Astrocyte of the hippocampus (primary cell): ENCODE measurements around the gene EXOC4.
"Not testable (repeated sequence)": the region's sequence is repeated elsewhere in the genome, so short reads cannot be mapped to it uniquely, and the experiment has no call there.

ENCODE experiments used
- DNase-seq: peaks from one replicate; pipeline ENCODE4 v3.0.0; 2011; ENCODE audit warnings: low read depth, low spot score

Gene EXOC4

DNA sequence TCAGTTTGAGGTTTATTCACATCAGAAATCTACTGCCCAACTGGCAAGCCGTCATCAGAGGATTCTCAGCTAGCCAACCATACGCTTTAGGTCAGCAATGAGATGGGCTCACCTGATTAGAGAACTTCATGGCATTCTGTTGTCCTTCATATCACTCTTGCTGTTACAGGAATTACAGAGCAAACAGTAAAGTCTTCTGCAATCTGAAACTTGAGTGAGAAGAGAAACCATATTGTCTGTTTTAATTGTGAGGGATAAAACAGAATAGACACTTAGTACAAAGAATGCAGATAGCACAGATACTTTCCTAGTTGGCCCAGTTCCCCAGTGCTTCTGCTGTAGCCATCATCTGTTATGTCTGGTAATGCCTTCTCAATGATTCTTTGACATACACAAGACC is 366.6 kb downstream of the EXOC4 start:
- no peak for DNase-seq

DNA sequence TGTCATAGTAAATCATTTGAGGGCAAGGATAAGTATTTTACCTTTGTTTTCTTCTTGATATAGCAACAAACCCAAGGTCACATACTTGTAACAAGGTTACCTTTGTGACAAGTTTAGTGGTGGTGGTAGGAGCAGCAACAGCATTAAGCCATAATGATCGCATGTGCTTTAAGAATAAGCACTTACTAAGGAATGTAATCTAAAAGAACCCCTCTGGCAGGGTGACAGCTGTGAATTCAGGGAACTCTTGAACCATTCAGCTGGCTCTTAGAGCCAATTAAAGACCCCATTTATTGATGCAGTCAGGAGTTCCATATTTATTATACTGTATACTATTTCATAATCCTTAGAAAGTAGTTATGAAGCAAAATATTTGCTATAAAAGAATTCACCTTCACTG is 370.8 kb downstream of the EXOC4 start:
- no peak for DNase-seq

DNA sequence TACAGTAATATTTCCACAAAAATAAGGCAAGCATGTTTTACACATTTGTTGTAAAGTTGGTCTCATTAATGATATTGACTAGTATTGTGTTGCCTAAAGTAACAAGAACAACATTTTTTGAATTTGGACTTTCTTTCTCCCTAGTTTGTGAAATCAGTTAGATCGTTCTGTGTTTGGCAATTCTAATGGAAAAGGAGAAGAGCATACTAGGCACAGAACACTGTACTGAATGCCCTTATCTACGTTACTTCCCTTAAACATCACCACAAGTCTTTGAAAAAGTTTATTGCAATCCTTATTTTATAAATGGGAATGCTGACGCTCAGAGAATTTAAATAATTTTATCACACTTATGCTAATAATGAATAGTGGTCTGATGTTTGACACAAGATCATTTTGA is 372.2 kb downstream of the EXOC4 start:
- DNase-seq, result no peak

DNA sequence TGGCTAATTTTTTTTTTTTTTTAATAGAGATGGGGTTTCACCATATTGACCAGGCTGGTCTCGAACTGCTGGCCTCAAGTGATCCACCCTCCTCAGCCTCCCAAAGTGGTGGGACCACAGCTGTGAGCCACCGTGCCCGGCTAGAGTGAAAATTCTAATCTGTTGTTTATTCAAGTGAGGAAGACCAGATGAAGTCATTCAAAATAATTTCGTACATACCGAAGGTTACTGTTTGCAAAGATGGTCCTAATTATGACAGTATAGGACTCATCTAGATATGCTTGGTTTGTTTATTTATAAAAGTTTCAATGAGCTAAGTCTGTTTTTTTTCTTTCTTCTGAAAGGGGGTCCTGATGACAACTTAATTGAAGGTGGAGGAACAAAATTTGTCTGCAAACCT is 376.8 kb downstream of the EXOC4 start:
- no peak for DNase-seq

DNA sequence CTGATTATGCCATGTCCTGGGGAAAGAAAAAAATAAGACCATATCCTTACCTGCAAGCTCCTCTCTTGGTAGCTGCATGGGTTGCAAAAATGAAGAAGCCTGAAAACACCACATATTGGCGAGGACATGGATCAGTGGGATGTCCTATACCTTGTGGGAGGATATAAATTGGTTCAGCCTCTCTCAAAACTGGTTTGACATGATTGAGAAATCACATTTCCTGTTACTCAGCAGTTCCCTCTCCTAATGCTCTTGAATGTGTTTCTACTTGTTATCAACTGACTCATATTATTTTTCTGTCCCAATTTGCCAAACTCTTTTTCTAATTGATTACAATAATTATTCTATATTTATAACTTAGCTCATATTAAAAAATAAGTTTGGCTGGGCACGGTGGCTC is 380.2 kb downstream of the EXOC4 start:
- no peak for DNase-seq

DNA sequence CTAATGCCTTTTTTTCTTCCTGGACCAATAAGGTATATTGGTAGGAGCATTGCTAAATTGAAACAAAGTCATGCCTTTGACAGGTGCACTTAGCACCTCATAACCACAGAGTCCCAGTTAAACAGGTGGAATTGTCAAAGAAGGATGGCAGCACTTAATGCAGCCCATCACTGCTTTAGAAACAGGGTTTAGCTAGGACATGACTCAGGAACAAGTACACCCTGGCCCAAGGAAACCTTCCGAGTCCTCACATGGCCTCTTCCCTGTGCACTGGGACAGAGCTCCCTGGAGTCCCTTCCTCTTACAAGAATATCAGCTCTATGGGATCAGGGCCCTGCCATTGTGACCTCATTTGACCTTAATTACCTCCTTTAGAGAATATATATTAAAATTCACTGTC is 382.7 kb downstream of the EXOC4 start:
- no peak for DNase-seq

DNA sequence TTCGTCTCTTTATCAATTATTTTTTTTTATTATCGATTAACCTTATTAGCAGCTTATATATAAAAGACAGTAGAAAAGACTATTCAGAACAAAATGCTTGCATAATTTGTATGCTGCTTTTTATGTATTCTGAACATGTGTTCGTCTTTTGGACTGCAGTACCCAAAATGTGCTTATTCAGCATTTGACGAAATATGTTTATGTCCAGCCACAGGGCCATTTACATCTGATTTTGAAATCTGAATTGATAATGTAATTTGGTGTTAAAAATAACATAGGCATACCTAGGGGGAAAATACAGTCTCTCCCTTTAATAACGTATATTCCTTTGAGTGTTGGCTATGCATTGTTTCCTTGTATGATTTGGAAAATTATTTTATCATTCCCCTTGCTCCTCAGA is 386.0 kb downstream of the EXOC4 start:
- DNase-seq, result no peak

DNA sequence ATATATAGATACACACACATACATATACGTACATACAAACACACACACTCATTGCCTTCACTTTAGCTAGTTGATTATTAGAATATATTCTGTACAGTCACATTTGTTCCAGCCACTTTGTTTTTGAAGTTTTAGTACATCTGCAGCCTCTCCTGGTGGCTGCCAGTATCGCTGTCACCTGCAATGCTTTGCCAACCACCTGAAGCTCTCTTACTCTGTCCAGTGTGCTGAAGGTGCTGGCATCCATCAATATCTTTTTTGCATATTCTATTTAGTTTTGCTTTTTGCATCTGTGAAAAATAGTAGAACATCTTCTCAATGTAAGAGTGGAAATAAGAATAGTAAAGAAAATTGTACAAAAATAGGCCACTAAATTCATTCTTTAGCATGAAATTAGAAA is 388.6 kb downstream of the EXOC4 start:
- DNase-seq, result no peak

DNA sequence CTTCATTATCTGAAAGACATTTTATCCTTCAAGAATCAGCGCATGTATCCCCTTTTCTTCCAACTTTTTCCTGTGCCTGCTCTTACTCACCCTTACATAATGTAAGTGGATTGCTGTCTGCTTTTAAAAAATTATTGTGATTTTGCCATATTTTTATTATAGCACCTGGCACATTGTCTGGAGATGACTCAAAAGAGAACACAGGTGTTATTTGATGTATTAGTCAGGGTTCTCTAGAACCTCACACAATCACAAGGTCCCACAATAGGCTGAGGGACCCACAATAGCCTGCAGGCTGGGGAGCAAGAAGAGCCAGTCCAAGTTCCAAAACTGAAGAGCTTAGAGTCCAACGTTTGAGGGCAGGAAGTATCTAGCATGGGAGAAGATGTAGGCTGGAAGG is 390.0 kb downstream of the EXOC4 start:
- no peak for DNase-seq

DNA sequence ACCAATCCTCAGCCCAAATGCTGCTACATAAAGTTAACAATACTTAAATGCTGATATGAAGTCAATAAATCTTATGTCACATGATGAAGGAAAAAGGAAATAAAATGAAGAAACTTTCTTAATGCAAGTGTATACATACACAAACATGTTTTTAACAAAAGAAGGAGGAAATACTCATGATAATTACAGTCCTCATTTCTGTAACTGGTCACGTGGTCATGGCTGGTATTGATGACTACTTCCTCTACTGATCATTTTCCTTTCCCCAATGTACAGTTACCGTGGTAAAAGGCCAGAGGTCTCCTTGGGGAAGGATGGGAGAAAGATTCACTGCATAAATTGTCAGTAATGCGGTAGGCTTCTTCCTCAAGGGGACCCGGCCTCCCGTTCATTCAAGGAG is 390.8 kb downstream of the EXOC4 start:
- not testable (repeated sequence) for DNase-seq

DNA sequence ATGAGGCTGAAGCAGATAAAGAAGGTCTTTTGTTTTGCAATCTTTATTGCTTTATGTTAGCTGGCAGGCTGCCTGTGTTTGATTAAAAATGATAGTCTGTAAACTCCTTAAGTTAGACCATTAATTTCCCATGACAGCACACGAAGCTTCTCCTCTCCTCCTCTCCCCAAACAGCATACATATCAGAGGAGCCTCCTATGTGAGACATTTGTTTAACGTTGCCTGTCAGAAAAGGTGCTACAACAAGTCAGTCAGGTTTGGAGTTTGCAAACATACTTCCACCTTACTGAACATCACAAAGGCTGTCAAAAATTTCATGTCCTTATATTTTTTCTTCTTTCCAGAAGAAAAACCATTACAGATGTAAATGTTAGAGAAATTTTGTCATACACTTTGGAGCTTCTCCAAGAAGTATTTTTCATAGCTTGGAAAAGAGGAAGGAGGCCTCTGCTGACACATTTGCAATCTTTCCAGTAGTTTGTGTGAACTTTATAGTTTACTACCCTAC is 393.1 kb downstream of the EXOC4 start:
- DNase-seq, result no peak

DNA sequence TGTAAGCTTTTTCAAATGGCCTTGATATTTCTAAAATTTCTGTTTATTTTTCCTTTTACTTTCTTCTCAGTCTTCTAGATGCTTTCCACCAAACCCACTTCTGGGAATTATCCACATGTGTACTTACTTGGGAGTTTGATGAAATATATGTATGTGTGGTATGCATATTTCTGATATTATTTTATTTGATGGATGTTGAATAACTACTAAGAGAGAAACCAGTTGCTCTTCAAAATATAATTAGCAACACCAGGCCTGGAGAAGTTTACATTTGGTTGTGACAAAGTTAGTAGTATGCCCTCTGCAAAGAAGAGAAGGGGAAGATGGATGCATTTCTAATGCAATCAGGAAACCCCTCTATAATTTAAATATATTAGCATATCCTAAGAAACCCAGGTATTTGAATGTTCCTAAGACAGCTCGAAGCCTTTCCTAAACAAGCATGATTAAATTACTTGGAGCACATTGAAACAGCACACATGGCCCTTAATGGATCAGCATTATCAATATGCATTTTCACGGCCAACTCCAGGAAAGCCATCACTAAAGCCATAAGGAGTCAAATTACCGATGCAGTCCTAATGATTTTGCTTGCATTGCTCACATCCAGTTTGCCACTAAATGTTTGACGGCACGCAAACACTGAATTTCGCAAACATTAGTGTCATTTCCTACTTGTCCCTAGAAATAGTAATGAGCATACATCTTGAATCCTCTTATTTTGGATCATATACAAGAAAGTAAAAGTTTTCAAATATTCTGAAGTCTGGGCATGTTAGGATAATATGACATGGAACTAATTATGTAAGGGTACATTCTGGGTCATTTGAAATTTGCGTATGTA is 393.8 kb downstream of the EXOC4 start:
- no peak for DNase-seq

DNA sequence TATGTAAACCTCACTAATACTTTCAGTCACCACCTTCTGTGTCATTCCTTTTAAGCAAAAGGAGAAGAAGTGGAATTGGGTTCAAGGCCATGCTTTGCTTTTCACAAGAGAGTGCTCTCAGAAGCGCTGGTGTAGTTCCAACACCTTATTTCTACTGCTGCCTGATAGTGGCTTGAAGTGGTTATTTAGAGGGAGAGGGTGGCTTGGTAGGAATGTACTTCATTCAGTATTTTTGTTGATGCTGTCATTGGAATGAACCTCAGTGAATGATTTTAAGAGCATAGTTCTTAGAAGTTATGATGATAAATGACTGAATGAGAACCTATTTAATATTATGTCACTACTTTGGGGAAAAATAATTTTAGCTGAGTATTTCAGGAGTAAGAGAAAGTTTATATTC is 396.7 kb downstream of the EXOC4 start:
- peak; percentile 71 for DNase-seq

DNA sequence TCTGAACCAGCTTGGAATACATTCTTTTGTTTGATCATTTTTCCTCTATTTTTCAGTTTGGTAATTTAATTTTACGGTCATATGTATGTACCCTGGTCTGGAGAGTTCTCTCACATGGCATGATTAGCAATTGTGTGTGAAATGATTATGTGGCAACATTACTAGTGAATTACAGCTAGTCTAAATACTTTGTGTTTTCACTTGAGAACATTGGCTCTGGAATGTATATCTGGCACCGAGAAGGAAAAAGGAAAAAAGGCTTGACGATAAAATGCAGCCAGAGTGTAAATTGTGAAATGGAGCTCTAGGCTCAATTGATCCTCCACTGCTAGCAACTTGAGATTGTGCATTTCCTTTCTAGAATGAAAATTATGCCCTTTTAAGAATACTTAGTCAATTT is 397.2 kb downstream of the EXOC4 start:
- DNase-seq, result peak; percentile 71

DNA sequence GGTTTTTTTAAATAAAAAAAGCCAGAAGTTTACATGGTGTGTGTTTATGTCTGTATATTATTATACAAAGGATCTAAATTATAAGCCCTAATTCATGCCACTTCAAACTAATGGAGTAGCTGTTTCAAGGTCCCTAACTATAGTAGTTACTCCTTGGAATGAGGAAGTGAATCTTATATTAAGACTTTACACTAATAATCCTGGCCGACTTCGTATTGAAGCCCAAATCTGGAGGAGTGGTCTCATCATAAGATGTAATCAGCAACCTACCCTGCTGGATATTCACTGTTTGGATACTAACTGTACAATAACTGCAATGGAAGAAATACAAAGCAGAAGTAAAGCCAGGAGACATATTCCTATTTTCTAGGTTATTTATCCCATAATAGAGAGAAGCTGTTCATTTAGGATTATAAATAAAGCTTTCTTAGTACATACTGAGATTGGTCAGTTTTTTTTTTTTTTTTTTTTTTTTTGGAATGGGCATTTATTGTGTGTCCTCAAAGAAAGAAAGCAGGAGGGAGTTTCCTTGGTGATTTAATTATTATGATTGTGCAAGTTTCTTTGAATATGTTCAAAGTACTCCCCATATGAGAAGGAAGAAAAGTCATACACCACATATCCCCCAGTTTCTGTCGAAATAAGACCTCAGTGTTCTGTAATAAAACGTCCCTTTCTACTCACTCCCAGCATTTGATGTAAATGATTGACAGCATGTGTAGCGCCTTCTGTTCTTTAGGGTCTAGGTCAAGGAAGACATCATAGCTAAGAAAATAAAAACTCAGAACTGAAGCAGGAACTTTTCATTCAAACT is 397.8 kb downstream of the EXOC4 start:
- no peak for DNase-seq

DNA sequence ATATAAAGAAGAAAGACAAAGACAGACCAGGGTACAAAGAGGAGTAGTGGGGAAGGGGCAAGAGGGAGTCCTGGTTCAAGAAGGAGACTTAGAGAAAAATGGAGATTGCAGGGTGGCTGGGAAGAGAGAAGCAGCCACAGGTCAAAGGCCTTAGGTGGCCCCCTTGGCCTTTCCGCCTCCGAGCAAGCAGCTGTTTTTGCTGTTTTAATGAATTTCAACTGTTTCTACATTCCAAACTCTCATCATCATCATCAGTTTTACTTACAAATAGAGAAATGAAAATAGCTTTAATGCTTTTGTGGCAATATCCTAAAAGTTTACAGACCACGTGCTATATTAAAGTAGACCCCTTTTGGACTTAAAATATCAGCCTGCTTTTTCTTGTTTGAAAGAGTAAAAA is 399.7 kb downstream of the EXOC4 start:
- DNase-seq, result no peak

DNA sequence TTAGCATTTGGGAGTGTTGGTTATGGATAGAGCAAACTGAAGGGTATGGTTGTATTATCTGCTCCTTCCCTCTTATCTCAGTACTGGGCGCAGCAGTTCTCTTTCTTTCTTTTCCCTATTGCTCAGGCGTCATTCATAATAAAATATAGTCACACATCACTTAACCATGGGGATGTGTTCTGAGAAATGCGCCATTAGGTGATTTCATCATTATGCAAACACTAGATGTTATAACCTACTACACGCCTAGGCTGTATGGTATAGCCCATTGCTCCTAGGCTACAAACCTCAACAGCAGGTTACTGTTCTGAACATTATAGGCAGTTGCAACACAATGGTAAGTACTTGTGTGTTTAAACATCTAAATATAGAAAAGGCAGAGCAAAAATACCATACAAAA is 401.7 kb downstream of the EXOC4 start:
- no peak for DNase-seq

DNA sequence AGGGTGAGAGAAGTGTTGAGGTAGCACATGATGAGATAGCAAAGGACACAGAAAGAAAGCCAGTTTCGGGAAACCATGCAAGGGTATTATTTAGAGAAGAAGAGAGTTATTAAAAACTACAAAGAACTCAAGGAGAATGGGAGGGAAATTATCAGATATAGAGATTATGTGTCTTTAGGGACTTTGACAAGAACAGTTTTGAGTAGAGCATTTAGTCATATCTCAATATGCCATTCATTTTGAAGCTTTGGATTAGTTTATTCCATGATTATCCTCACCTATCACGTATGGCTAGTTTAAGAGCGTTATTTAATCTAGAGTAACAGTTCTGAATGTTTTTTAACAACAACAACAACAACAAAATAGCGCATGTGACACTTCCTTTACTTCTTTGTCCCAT is 409.4 kb downstream of the EXOC4 start:
- no peak for DNase-seq

DNA sequence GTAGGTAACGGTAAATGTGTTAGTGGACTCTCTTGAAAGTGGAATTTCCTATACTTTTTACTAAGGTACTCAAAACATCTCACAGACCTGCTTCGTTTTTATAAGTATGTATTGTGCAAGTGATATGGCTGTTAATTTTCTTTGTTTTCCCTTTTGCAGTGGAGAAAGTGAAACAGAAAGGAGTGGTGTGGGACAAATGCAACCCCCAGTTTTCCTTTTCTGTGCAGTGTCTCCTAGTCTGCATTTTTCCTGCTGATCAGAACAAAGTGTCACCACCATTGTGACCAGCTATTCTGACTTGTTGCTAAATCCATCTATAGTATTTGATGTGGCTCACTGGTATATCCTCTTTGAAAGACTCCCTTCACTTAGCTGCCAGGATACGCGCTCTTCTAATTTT is 410.0 kb downstream of the EXOC4 start:
- no peak for DNase-seq

DNA sequence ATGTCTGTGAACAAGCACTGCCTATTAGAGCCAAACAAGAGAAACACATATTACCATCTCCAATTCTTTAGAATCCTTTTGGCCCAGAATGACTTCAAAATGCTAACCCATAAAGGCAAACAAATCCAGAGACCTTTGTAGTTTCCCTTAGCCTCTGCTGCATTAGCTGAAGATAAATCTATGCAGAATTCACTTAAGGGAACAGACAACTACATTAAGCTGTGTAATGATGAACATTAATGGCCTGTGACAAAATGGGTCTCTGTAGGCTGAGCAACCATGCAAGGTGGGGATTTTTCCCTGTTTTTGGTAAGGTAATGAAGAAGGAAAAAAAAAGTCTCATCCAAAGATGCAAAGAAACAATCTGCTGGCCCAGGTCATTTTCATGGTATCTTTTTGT is 411.6 kb downstream of the EXOC4 start:
- no peak for DNase-seq

DNA sequence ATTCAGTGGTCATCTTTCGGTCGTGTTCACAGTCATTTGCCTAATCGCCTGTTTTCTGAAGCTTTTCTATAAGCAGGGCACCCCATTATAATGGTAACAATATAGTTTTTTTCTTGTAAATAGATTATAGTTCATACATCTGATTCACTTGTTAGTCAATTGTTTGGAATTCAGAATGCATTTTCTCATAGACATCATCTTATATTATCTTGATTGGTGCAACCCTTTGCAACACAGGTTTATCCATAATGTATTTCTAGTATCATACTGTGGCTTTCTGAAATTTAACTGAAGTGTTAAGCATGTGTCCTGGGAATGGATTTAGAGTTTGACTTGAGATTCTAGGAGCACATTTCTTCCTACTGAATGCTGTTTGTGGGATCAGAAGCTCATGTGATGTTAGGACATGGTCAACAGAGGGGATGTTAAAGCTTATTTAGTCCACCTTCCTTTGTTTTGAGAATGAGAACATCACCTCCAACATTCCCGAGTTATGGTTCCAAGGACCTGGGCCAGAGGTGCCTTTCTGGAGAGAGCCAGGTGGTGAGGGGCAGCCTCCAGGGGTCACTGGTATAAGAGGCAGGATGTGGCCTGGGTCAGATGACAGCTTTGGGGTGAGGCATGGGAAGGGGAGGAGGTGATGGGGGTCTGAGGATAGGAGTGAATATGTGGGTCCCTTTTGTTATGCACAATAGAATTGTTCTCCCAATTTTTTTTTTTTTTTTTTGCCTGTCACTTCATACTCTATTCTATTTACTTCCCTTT is 415.6 kb downstream of the EXOC4 start:
- DNase-seq, result no peak

DNA sequence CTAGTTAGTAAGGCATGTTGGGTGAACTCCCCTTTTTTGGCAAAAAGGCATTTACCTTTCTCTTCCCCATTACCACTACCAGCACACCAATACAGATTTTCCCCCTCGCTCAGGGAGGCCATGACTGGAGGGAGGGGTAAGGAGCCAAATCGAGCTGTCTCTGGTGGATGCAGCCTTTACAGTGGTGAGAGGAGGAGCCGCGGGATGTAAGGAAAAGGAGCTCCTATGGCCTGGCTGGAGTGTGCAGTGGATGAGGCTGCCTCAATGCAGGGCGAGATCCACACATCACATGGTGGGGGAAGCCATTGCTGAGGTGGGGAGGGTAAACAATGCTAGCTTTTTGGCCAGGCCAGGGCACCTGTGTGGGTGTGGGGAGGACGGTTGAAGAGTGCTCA is 416.2 kb downstream of the EXOC4 start:
- no peak for DNase-seq
